AG09319 (cell line): ENCODE data around the gene KAT2A.

ENCODE experiments used
- DNase-seq: peaks from one replicate; pipeline ENCODE4 v3.0.0-alpha.2; 2010; ENCODE audit warnings: low read depth; ENCODE audit errors: extremely low read depth
- TF ChIP-seq, protein P1 (sequence below): IDR thresholded peaks from 2 replicates; pipeline ENCODE4 v1.5.1; 2011; ENCODE audit warnings: low read depth, mild to moderate bottlenecking, inconsistent platforms, low read length, moderate library complexity

KAT2A gene

DNA sequence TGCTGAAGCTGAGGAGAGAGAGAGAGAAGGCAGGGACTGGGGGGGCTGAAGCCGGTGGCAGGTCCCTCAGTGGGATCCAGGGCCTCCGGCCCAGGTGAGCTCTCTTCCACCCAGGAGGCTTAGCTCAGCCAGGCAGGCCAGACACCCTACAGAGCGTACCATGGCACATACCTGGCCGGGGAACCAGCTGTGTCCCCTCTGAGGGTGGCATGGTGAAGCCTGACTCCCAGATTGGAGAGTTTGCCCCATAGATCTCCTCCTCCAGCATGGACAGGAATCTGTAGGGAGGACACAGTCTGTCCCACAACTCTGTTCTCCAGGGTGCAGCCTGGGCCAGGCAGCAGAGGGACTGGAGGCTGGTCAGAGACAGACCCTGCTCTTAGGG is 3.0 kb downstream of the KAT2A start:
- DNase-seq: no peak
- TF ChIP-seq, protein P1, sequence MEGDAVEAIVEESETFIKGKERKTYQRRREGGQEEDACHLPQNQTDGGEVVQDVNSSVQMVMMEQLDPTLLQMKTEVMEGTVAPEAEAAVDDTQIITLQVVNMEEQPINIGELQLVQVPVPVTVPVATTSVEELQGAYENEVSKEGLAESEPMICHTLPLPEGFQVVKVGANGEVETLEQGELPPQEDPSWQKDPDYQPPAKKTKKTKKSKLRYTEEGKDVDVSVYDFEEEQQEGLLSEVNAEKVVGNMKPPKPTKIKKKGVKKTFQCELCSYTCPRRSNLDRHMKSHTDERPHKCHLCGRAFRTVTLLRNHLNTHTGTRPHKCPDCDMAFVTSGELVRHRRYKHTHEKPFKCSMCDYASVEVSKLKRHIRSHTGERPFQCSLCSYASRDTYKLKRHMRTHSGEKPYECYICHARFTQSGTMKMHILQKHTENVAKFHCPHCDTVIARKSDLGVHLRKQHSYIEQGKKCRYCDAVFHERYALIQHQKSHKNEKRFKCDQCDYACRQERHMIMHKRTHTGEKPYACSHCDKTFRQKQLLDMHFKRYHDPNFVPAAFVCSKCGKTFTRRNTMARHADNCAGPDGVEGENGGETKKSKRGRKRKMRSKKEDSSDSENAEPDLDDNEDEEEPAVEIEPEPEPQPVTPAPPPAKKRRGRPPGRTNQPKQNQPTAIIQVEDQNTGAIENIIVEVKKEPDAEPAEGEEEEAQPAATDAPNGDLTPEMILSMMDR: no peak

DNA sequence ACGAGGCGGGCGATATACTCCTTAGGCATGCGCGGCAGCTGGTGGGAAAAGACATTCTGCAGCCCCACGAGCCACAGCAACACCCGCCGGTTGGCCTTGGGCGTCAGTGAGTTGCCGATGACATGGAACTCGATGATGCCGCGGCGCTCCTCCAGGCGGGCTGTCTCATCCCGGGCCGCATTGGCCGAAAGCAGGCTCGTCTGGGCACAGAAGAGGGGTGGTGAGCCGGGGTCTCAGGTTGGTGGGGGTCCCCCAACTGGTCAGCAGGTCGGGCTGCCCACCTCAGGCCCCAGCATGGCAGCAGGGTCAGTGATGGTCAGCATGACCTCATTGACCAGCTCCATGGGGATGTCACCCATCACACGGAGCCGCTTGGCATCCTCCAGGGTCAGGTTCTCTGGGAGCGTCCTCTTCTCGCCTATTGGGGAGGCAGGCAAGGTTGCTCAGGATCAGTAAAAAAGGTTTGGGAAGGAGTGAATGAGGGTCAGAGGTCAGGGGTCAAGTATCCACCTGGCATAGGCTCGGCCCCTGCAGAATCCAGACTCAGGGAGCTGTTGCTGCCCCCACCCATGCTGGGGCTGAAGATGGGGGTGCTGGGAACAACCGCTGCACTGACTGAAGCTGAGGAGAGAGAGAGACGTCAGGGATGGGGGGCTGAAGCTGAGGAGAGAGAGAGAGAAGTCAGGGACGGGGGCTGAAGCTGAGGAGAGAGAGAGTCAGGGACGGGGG is 3.6 kb downstream of the KAT2A start:
- DNase-seq: no peak
- TF ChIP-seq, protein P1: no peak

DNA sequence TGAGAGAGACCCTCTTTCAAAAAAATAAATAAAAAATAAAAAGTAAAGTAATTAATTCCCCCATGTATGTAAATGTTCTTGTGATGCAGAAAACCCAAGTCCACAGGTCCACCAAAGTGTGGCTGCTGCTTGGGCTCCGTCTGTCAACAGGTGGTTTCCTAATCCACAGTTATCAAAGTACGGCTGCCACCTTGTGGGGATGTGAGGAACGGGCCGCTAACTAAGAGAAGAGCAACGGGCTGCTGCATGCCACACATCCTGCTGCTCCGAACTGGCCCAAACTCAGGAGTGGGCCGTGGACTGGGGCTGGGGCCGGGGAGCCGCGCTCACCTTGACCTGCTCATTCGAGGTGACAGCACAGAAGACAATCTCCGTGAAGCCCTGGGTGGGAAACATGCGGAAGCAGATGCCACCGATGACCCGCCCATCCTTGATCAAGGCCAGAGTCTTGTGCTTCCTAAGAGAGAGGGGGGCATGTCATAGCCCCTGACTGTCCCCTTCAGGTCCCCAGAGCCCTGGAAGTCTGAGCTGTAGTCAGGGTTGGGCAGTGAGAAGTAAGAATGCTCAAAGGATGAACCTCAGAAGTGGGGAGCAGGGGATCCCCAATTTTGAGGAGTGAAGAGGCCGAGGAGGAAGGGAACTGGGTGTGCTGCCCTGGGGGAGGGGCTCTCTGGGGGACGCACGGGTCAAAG is 4.3 kb downstream of the KAT2A start:
- DNase-seq: peak; percentile 54
- TF ChIP-seq, protein P1: peak; percentile 83

DNA sequence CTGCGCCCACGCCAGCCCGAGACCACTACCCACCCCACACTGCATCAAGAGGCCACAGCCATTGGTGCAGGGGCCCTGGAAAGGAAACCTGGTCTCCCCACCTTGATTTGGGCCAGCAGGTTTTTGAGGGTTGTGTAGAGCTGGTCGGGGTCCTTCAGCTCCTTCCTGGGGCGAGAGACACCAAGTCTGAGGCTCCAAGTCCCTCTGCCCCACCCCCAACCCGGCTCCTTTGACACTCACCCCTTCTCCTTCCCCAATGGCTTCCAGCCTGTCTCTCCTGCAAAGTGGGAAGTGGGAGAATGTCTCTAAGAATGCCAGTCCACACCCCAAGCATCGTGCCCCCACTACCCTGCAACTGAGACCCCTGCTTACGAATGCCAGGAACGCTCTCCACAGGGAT is 7.0 kb downstream of the KAT2A start:
- no peak for DNase-seq
- TF ChIP-seq, protein P1: no peak

DNA sequence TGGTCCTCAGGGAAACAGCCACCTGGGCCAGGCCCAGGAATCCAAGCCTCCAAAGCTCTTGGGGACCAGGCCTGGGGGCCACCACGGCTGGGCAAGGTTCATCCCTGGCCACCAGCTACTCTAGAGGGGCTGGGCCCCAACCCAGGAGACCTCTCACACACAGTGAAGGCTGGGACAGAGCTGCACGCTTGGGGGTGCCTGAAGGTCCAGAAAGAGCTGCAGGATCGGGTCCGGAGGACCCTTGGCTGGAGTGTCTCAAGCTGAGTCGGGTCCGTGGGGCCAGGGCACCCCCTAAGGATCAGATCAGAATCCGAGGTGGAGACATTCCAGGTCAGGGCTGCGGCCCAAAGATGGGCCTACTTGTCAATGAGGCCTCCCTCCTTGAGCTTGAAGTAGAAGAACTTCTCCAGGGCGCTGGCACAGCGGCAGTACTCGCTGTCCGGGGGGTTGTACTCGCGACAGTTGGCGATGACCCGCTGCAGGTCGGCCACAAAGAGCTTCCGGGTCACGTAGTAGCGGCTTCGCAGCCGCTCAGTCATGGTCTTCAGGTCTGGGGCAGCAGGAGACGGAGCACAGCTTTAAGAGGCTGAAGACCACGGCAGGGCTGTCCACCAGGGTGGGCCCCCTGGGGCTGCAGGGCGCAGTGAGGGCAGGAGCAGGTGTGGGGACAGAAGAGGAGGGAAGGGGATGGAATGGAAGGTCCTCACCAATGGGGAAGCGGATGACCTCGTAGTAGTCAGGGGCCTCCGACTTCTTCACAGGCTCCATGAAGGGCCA is 7.7 kb downstream of the KAT2A start:
- TF ChIP-seq, protein P1: no peak
- no peak for DNase-seq

DNA sequence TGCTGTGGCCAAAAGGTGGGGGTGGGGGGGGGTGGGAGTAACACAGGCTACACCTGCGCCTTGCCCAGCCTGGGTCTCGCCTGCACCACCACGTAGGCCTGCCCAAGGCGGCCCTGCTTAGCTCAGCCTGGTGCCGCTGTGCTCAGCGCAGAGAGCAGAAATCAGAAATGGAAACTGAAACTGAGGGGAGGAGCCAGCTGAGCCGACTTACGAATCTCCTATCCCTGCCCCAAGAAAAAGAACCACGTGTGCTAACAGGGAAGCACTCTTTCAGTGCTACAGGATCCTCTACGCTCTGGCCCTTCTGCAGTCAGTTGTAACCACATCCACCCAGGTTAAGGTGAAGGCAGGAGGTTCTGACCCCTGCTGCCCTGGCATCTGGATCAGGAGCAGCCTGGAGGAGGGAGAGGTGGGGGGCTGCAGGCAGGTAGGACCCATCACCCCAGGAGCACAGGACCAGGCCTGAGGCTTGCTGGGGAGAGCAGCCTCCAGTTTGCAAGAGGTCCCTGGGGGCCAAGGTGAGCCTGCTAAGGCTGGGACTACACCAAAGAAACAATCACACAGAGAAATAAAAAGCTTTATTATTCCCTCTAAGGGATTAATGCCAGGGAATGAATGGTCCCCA is 8.5 kb downstream of the KAT2A start, which contains the start of gene DHX58:
Gene DHX58 (minus strand): TSS at position 163 of the 625 bp plus-strand sequence. CDS start 822 bp downstream, outside the sequence.
- DNase-seq: peak; percentile 62

More for the DNA sequence above, 8.5 kb downstream of the KAT2A start, which contains the start of gene DHX58:
- TF ChIP-seq, protein P1: no peak
